Small intestine (tissue), 7 donors: Measurements from ENCODE around the gene UNC5C. TPM values are rescaled to one million over a fixed set of nuclear protein-coding genes. Genes with fewer than 3 reads are reported as not detected.

ENCODE experiments used
- DNase-seq, 2 donors: peaks; one replicate each; pipeline versions ENCODE4 v3.0.0 to v3.0.0-alpha.2; 2013
- FAIRE-seq: peaks from 2 replicates; lab custom pipeline; 2012; peaks lifted over from hg19 to GRCh38; lab: Jason Lieb, UNC
- H3K27ac ChIP-seq, 3 donors: one replicate each; pipeline ENCODE4 v1.5.1; 2013; ENCODE audit warnings: low read length in 2 of 3, mild to moderate bottlenecking in 2 of 3, control low read depth in 1 of 3, inconsistent platforms in 1 of 3, low read depth in 1 of 3, moderate library complexity in 1 of 3
- H3K27me3 ChIP-seq, 3 donors: one replicate each; pipeline ENCODE4 v1.6.1; 2013; ENCODE audit warnings: low read length in 3 of 3, inconsistent platforms in 1 of 3; ENCODE audit not compliant: control insufficient read depth in 3 of 3, insufficient read depth in 3 of 3
- H3K36me3 ChIP-seq, 3 donors: one replicate each; pipeline ENCODE4 v1.6.1; 2013; ENCODE audit warnings: low read length in 3 of 3, inconsistent platforms in 1 of 3, low read depth in 1 of 3, mild to moderate bottlenecking in 1 of 3, moderate library complexity in 1 of 3; ENCODE audit not compliant: control insufficient read depth in 3 of 3, insufficient read depth in 2 of 3
- H3K4me1 ChIP-seq, 3 donors: one replicate each; pipeline ENCODE4 v1.6.1; 2013; ENCODE audit warnings: low read length in 2 of 3, inconsistent platforms in 1 of 3, low read depth in 1 of 3, mild to moderate bottlenecking in 1 of 3, moderate library complexity in 1 of 3; ENCODE audit not compliant: control insufficient read depth in 3 of 3, insufficient read depth in 2 of 3
- H3K4me3 ChIP-seq, 3 donors: one replicate each; pipeline ENCODE4 v1.5.1; 2013; ENCODE audit warnings: low read length in 3 of 3, control low read depth in 1 of 3, inconsistent platforms in 1 of 3, low read depth in 1 of 3, mild to moderate bottlenecking in 1 of 3, moderate library complexity in 1 of 3
- H3K9me3 ChIP-seq, 2 donors: one replicate each; pipeline ENCODE4 v1.6.1; 2013; ENCODE audit warnings: low read depth in 1 of 2, low read length in 1 of 2; ENCODE audit not compliant: control insufficient read depth in 2 of 2, insufficient read depth in 1 of 2
- WGBS, 3 donors: extraction: QIAGEN DNeasy Blood & Tissue Kit; methylation state at CpG; one replicate each; pipeline ENCODE4 v1.1.7; 2013; 5-methylcytosine and 5-hydroxymethylcytosine counted together
- polyA plus RNA-seq, 4 donors: library from polyadenylated mRNA; stranded (reverse) in 3 of 4; unstranded in 1 of 4; fragments of 200-250 nt in 3 of 4; fragments of 120-200 nt in 1 of 4; gene quantifications; one replicate each; pipeline versions ENCODE4 v1.2.1 to v1.2.3, GENCODE V29; 2013
- donor health status: healthy with polysubstance abuse.
- donor health status: control.
- donor health status: control.
- donor health status: Bipolar disorder and iron deficiency.
- donor health status: healthy.

UNC5C gene
- polyA plus RNA-seq, 4 donors, result under 0.01 to 2.9 (median 1.1) TPM; not detected in 1

GRCh38 chr4:95544113-95545103 is 4.4 kb downstream of the UNC5C start:
- no peaks in the 10 kb centered on the region for H3K36me3 ChIP-seq
- H3K27ac ChIP-seq, result no peak overlapping the region
- FAIRE-seq, result no peak
- peaks cover 0 to 3% (median 0%) of the 10 kb centered on the region in 3 donors for H3K4me1 ChIP-seq
- 66 to 69% (median 67%) methylated on average over 8 of the region's 8 CpGs for WGBS, 3 donors
- H3K27me3 ChIP-seq, result peaks cover 5 to 31% (median 13%) of the 10 kb centered on the region in 3 donors
- no peak overlapping the region for H3K4me3 ChIP-seq
- no peaks in the 10 kb centered on the region for H3K9me3 ChIP-seq
- no peak for DNase-seq

GRCh38 chr4:95541889-95542607 is 6.7 kb downstream of the UNC5C start:
- WGBS, 3 donors, result 46 to 55% (median 49%) methylated on average over 4 of the region's 4 CpGs
- Histone ChIP-seq H3K27me3 (peaks cover 0 to 11% (median 3%) of the 10 kb centered on the region in 3 donors), H3K9me3 (no peaks in the 10 kb centered on the region), H3K4me3 (no peak overlapping the region), H3K27ac (no peak overlapping the region), H3K4me1 (no peaks in the 10 kb centered on the region), H3K36me3 (no peaks in the 10 kb centered on the region)
- FAIRE-seq, result no peak
- DNase-seq, result no peak

GRCh38 chr4:95541094-95541493 is 7.7 kb downstream of the UNC5C start:
- Histone ChIP-seq H3K27me3 (peaks cover 0 to 4% (median under 1%) of the 10 kb centered on the region in 3 donors), H3K4me1 (no peaks in the 10 kb centered on the region), H3K4me3 (no peak overlapping the region), H3K36me3 (no peaks in the 10 kb centered on the region), H3K9me3 (no peaks in the 10 kb centered on the region), H3K27ac (no peak overlapping the region)
- WGBS, 3 donors, result 59 to 82% (median 60%) methylated on average over 3 of the region's 3 CpGs
- no peak for DNase-seq
- FAIRE-seq, result no peak

- no peaks in the 10 kb centered on the region for H3K4me1 ChIP-seq
- no peak overlapping the region for H3K27ac ChIP-seq
- H3K4me3 ChIP-seq, result no peak overlapping the region
- WGBS, 3 donors, result 44 to 49% (median 45%) methylated on average over 3 of the region's 3 CpGs
- no peaks in the 10 kb centered on the region for H3K36me3 ChIP-seq
- DNase-seq (no peak), FAIRE-seq (no peak)
- peaks cover 0 to 4% (median 0%) of the 10 kb centered on the region in 3 donors for H3K27me3 ChIP-seq
- no peaks in the 10 kb centered on the region for H3K9me3 ChIP-seq
These were observed 8.5 kb downstream of the UNC5C start for GRCh38 chr4:95540227-95540626.

GRCh38 chr4:95539106-95539505 is 9.7 kb downstream of the UNC5C start:
- no peak overlapping the region for H3K4me3 ChIP-seq
- no peaks in the 10 kb centered on the region for H3K36me3 ChIP-seq
- no peaks in the 10 kb centered on the region for H3K9me3 ChIP-seq
- peak overlapping the region in 1 of 3 donors; percentile 45 for H3K27ac ChIP-seq
- H3K4me1 ChIP-seq, result no peaks in the 10 kb centered on the region
- 62 to 68% (median 63%) methylated on average over 5 of the region's 5 CpGs for WGBS, 3 donors
- no peak for FAIRE-seq
- DNase-seq, result no peak
- peaks cover 0 to 4% (median 0%) of the 10 kb centered on the region in 3 donors for H3K27me3 ChIP-seq

GRCh38 chr4:95537863-95538488 is 10.8 kb downstream of the UNC5C start:
- Histone ChIP-seq H3K36me3 (no peaks in the 10 kb centered on the region), H3K4me3 (no peak overlapping the region), H3K4me1 (no peaks in the 10 kb centered on the region), H3K27ac (no peak overlapping the region), H3K9me3 (no peaks in the 10 kb centered on the region), H3K27me3 (peaks cover 0 to 4% (median 0%) of the 10 kb centered on the region in 3 donors)
- no peak for DNase-seq
- FAIRE-seq, result no peak
- 66 to 71% (median 70%) methylated on average over 3 of the region's 3 CpGs for WGBS, 3 donors

- H3K9me3 ChIP-seq, result no peaks in the 10 kb centered on the region
- no peaks in the 10 kb centered on the region for H3K36me3 ChIP-seq
- WGBS, 3 donors, result 25 to 45% (median 33%) methylated on average over 8 of the region's 8 CpGs
- H3K27me3 ChIP-seq, result peaks cover 0 to 4% (median 0%) of the 10 kb centered on the region in 3 donors
- no peak overlapping the region for H3K27ac ChIP-seq
- H3K4me1 ChIP-seq, result no peaks in the 10 kb centered on the region
- no peak overlapping the region for H3K4me3 ChIP-seq
- FAIRE-seq, result no peak
- DNase-seq, result no peak
These were observed 11.6 kb downstream of the UNC5C start for GRCh38 chr4:95537191-95537590.

- no peak overlapping the region for H3K4me3 ChIP-seq
- no peaks in the 10 kb centered on the region for H3K36me3 ChIP-seq
- 70 to 82% (median 71%) methylated on average over 2 of the region's 2 CpGs for WGBS, 3 donors
- H3K27ac ChIP-seq, result no peak overlapping the region
- no peaks in the 10 kb centered on the region for H3K9me3 ChIP-seq
- peaks cover 0 to 4% (median 0%) of the 10 kb centered on the region in 3 donors for H3K27me3 ChIP-seq
- DNase-seq, result no peak
- H3K4me1 ChIP-seq, result no peaks in the 10 kb centered on the region
- no peak for FAIRE-seq
These were observed 12.1 kb downstream of the UNC5C start for GRCh38 chr4:95536650-95537049.
